Heart left ventricle (tissue), 13 donors: ENCODE data around the gene RAB26.
A peak's percentile ranks its signal among the peaks of the same experiment; 100 is the strongest.

Source experiments
- CTCF ChIP-seq, 12 donors: fragments of 200-600 bp; sonication (generic) in 4 of 12; IDR thresholded peaks; one replicate each; pipeline versions ENCODE4 v1.5.0 to v1.8.0; 2018 to 2022; ENCODE audit warnings: antibody characterized with exemption in 12 of 12, mild to moderate bottlenecking in 5 of 12
- POLR2A ChIP-seq, 2 donors: fragments of 450-650 bp; IDR thresholded peaks; one replicate each; pipeline ENCODE4 v1.6.1; 2017; ENCODE audit warnings: antibody characterized with exemption in 2 of 2, mild to moderate bottlenecking in 2 of 2, moderate library complexity in 2 of 2
- donor health status: ischemic (EF 13 %, LVEDD 7.1; RV severe dilation, severe dysfunction).
- donor health status: DM: no; HTN: yes; CAD: no.
- donor health status: DM: no; HTN: no; CAD: no.
- donor health status: ischemic (EF 25% LVEDD 6.9; RV normal size, moderate dysfunction).
- donor health status: ischemic (EF 25% LVEDD 5.7; RV mildly dilated, moderate dysfunction).
- donor health status: ischemic (EF 35%, LVEDD 5.7; RV mildly dilated, moderate dysfunction).
- donor health status: nonischemic (EF 11% LVEDD 7.7; RV severe dilation, severe dysfunction).
- donor health status: DM: yes; HTN: yes; CAD: no.
- donor health status: PGD.
- donor health status: ischemic (EF 29% LVEDD 5.4; RV normal size, mild dysfunction).
- donor health status: nonischemic (EF 23%, LVEDD 6.1; RV moderate dilation, normal function).

DNA sequence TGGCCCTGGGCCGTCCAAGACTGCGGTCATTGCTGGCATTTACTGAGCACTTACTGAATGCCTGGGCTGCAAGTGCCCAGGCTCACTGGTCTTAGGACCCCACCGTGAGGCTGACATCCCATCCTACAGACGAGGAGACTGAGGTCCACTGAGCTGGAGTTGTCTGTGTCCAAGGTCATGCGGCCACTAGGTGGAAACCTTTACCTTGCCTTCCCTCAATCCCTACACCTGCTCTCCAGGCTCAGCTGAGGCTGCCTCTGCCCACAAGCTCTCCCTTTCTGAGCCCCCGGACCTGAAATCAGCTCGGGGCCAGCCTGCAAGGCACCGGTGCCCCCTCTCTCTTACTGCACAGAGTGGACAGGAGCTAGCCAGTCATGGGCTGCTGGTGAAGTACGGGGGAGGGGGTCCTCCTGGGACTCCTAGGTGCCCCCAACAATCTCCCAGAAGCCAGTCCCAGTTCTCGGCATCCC, 46.5 kb downstream of the RAB26 start:
- TF ChIP-seq CTCF (IDR thresholded peaks at IDR 0.05) (peak in 7 of 12 donors; percentile 11 to 40 (median 19)), POLR2A (IDR thresholded peaks at IDR 0.05) (no peak)
